ENCODE measurements around the gene TMEM63C.

GRCh38 chr14:77221241-77221871, 39.8 kb downstream of the TMEM63C start:
- TF ChIP-seq CTCF (IDR thresholded peaks at IDR 0.05): no peak
- no peak for TF ChIP-seq POLR2AphosphoS5 (IDR thresholded peaks at IDR 0.05)
- TF ChIP-seq POLR2A (IDR thresholded peaks at IDR 0.05): no peak
- no peak for TF ChIP-seq EP300 (IDR thresholded peaks at IDR 0.05)
